GM23248 (cell line): ENCODE data around the gene BRPF3. TPM values are rescaled to one million over a fixed set of nuclear protein-coding genes. Genes with fewer than 3 reads are reported as not detected.

Experiments
- DNase-seq: peaks from one replicate; pipeline ENCODE4 v3.0.0-alpha.2; 2015
- H2AFZ ChIP-seq: fragments of 200-600 bp; sonication (generic); 2 replicates; pipeline ENCODE4 v1.6.1; 2016; ENCODE audit warnings: antibody characterized with exemption
- H3F3A ChIP-seq: fragments of 200-600 bp; sonication (generic); 2 replicates; pipeline ENCODE4 v1.6.1; 2016; ENCODE audit warnings: mild to moderate bottlenecking, antibody characterized with exemption, mixed run types; ENCODE audit not compliant: insufficient read depth
- H3K27ac ChIP-seq: fragments of 200-600 bp; sonication (generic); 2 replicates; pipeline ENCODE4 v1.5.1; 2016; ENCODE audit warnings: mild to moderate bottlenecking
- H3K27me3 ChIP-seq: fragments of 200-600 bp; sonication (generic); replicated peaks from 2 replicates; pipeline ENCODE4 v1.6.1; 2016; ENCODE audit warnings: mild to moderate bottlenecking; ENCODE audit not compliant: insufficient read depth
- H3K36me3 ChIP-seq: fragments of 200-600 bp; sonication (generic); 2 replicates; pipeline ENCODE4 v1.6.1; 2016; ENCODE audit warnings: low read depth, mild to moderate bottlenecking
- H3K4me1 ChIP-seq: fragments of 200-600 bp; sonication (generic); 2 replicates; pipeline ENCODE4 v1.6.1; 2016; ENCODE audit warnings: mild to moderate bottlenecking; ENCODE audit not compliant: insufficient read depth
- H3K4me2 ChIP-seq: fragments of 200-600 bp; sonication (generic); one replicate; pipeline ENCODE4 v1.6.1; 2016; ENCODE audit warnings: mild to moderate bottlenecking; ENCODE audit not compliant: unreplicated experiment
- H3K4me3 ChIP-seq: fragments of 200-600 bp; sonication (generic); 2 replicates; pipeline ENCODE4 v1.5.1; 2016; ENCODE audit warnings: mild to moderate bottlenecking
- H3K79me2 ChIP-seq: fragments of 200-600 bp; sonication (generic); 2 replicates; pipeline ENCODE4 v1.6.1; 2016; ENCODE audit warnings: mild to moderate bottlenecking; ENCODE audit not compliant: insufficient read depth
- H3K9ac ChIP-seq: fragments of 200-600 bp; sonication (generic); 2 replicates; pipeline ENCODE4 v1.6.1; 2016; ENCODE audit warnings: mild to moderate bottlenecking
- H3K9me2 ChIP-seq: fragments of 200-600 bp; sonication (generic); 2 replicates; pipeline ENCODE4 v1.6.1; 2016; ENCODE audit warnings: mixed run types, mild to moderate bottlenecking, moderate library complexity; ENCODE audit not compliant: insufficient read depth
- H3K9me3 ChIP-seq: fragments of 200-600 bp; sonication (generic); one replicate; pipeline ENCODE4 v1.6.1; 2017; ENCODE audit warnings: low read depth
- H4K20me1 ChIP-seq: fragments of 200-600 bp; sonication (generic); 2 replicates; pipeline ENCODE4 v1.6.0; 2016; ENCODE audit not compliant: insufficient read depth
- EZH2 ChIP-seq: fragments of 200-600 bp; sonication (generic); IDR thresholded peaks from 2 replicates; pipeline ENCODE4 v1.6.1; 2018; ENCODE audit warnings: antibody characterized with exemption, mild to moderate bottlenecking; ENCODE audit not compliant: insufficient read depth, poor library complexity, severe bottlenecking
- EZH2phosphoT487 ChIP-seq: fragments of 200-600 bp; sonication (generic); IDR thresholded peaks from 2 replicates; pipeline ENCODE4 v1.6.1; 2018; ENCODE audit warnings: antibody characterized with exemption, moderate library complexity, mild to moderate bottlenecking, low read depth; ENCODE audit not compliant: insufficient read depth
- WGBS, 2 experiments: methylation state at CpG; one replicate each; pipeline ENCODE4 v1.1.6; 2015 to 2017; ENCODE audit warnings: low lambda C conversion rate in 2 of 2, low coverage in 1 of 2; ENCODE audit errors: missing lambda C conversion rate in 2 of 2; 5-methylcytosine and 5-hydroxymethylcytosine counted together
- in situ Hi-C: fragments of 300-500 bp; cut with MboI; formaldehyde crosslinking; loops from 2 replicates; pipeline ENCODE4 v1.15.0; 2020
- polyA plus RNA-seq: library from polyadenylated mRNA; unstranded; fragments of >200 nt; fragmentation: Nextera tagmentation; extraction: Ambion mirVana; gene quantifications from 2 replicates; pipeline ENCODE4 v1.2.1, GENCODE V29; 2016
- total RNA-seq: library from RNA; depleted of rRNA; stranded (reverse); fragments of >200 nt; shearing (Covaris generic); gene quantifications from 2 replicates; pipeline ENCODE4 v1.2.3, GENCODE V29; 2014

The BRPF3 gene
- total and polyA plus RNA-seq, 2 experiments from 2014 or later: 6.3 to 7.9 TPM

- no peak for DNase-seq
These were observed 25.0 kb upstream of the BRPF3 start for GRCh38 chr6:36171573-36171972.

GRCh38 chr6:36177166-36177565 lies 19.4 kb upstream of the BRPF3 start:
- no peaks in the 10 kb centered on the region for H3K27me3 ChIP-seq
- no peak overlapping the region for H2AFZ ChIP-seq
- H3K4me2 ChIP-seq: no peak overlapping the region
- no peaks in the 10 kb centered on the region for H3F3A ChIP-seq
- H3K79me2 ChIP-seq: no peaks in the 10 kb centered on the region
- no peak for TF ChIP-seq EZH2
- TF ChIP-seq EZH2phosphoT487: no peak
- H3K9me2 ChIP-seq: no peaks in the 10 kb centered on the region
- H3K9me3 ChIP-seq: no peaks in the 10 kb centered on the region
- no peaks in the 10 kb centered on the region for H4K20me1 ChIP-seq
- H3K9ac ChIP-seq: no peak overlapping the region
- no peak overlapping the region for H3K27ac ChIP-seq
- H3K36me3 ChIP-seq: no peaks in the 10 kb centered on the region
- H3K4me1 ChIP-seq: no peaks in the 10 kb centered on the region
- in situ Hi-C loops: no loop called here
- no peak for DNase-seq
- no peak overlapping the region for H3K4me3 ChIP-seq

More at GRCh38 chr6:36171573-36171972, 25.0 kb upstream of the BRPF3 start:
- H3K27ac ChIP-seq: no peak overlapping the region
- H4K20me1 ChIP-seq: no peaks in the 10 kb centered on the region
- WGBS, 2 experiments: 87 to 94% methylated on average over 2 of the region's 2 CpGs
- no peak overlapping the region for H3K4me3 ChIP-seq
- no peaks in the 10 kb centered on the region for H3K9me2 ChIP-seq
- H3K4me1 ChIP-seq: no peaks in the 10 kb centered on the region
- no peak for TF ChIP-seq EZH2phosphoT487
- TF ChIP-seq EZH2: no peak
- H3F3A ChIP-seq: no peaks in the 10 kb centered on the region
- no peak overlapping the region for H3K4me2 ChIP-seq
- no peaks in the 10 kb centered on the region for H3K79me2 ChIP-seq
- no peaks in the 10 kb centered on the region for H3K9me3 ChIP-seq
- H3K27me3 ChIP-seq: no peaks in the 10 kb centered on the region
- H2AFZ ChIP-seq: no peak overlapping the region
- H3K9ac ChIP-seq: no peak overlapping the region
- in situ Hi-C loops: no loop called here
- no peaks in the 10 kb centered on the region for H3K36me3 ChIP-seq

GRCh38 chr6:36178544-36178943 lies 18.0 kb upstream of the BRPF3 start:
- Histone ChIP-seq H3K9me3 (no peaks in the 10 kb centered on the region), H3K4me2 (no peak overlapping the region), H3K36me3 (no peaks in the 10 kb centered on the region), H3K79me2 (no peaks in the 10 kb centered on the region), H3F3A (no peaks in the 10 kb centered on the region), H3K9ac (no peak overlapping the region), H3K4me1 (no peaks in the 10 kb centered on the region), H2AFZ (no peak overlapping the region), H3K4me3 (no peak overlapping the region), H4K20me1 (no peaks in the 10 kb centered on the region), H3K27me3 (no peaks in the 10 kb centered on the region), H3K9me2 (no peaks in the 10 kb centered on the region), H3K27ac (no peak overlapping the region)
- DNase-seq: no peak
- no peak for TF ChIP-seq EZH2
- TF ChIP-seq EZH2phosphoT487: no peak
- in situ Hi-C loops: no loop called here

- Histone ChIP-seq H3K79me2 (no peaks in the 10 kb centered on the region), H4K20me1 (no peaks in the 10 kb centered on the region), H3F3A (no peaks in the 10 kb centered on the region), H3K4me1 (no peaks in the 10 kb centered on the region), H3K27me3 (no peaks in the 10 kb centered on the region), H3K4me2 (no peak overlapping the region), H3K9ac (no peak overlapping the region), H2AFZ (no peak overlapping the region), H3K27ac (no peak overlapping the region), H3K36me3 (no peaks in the 10 kb centered on the region), H3K9me2 (no peaks in the 10 kb centered on the region), H3K9me3 (no peaks in the 10 kb centered on the region), H3K4me3 (no peak overlapping the region)
- WGBS, 2 experiments: 86 to 93% methylated on average over 1 of the region's 1 CpG
- TF ChIP-seq EZH2 (no peak), EZH2phosphoT487 (no peak)
- no peak for DNase-seq
- in situ Hi-C loops: no loop called here
These were observed 16.4 kb upstream of the BRPF3 start for GRCh38 chr6:36180126-36180525.

- DNase-seq: no peak
- Histone ChIP-seq H3F3A (no peaks in the 10 kb centered on the region), H2AFZ (no peak overlapping the region), H3K4me3 (no peak overlapping the region), H3K27ac (no peak overlapping the region), H3K36me3 (no peaks in the 10 kb centered on the region), H3K27me3 (no peaks in the 10 kb centered on the region), H3K79me2 (no peaks in the 10 kb centered on the region), H3K9me2 (no peaks in the 10 kb centered on the region), H3K9me3 (no peaks in the 10 kb centered on the region), H3K4me1 (no peaks in the 10 kb centered on the region), H4K20me1 (no peaks in the 10 kb centered on the region), H3K9ac (no peak overlapping the region), H3K4me2 (no peak overlapping the region)
- TF ChIP-seq EZH2phosphoT487 (no peak), EZH2 (no peak)
- in situ Hi-C loops: no loop called here
These were observed 12.2 kb upstream of the BRPF3 start for GRCh38 chr6:36184311-36184710.
